ENCODE data around the gene HECTD4.

HECTD4 gene

DNA sequence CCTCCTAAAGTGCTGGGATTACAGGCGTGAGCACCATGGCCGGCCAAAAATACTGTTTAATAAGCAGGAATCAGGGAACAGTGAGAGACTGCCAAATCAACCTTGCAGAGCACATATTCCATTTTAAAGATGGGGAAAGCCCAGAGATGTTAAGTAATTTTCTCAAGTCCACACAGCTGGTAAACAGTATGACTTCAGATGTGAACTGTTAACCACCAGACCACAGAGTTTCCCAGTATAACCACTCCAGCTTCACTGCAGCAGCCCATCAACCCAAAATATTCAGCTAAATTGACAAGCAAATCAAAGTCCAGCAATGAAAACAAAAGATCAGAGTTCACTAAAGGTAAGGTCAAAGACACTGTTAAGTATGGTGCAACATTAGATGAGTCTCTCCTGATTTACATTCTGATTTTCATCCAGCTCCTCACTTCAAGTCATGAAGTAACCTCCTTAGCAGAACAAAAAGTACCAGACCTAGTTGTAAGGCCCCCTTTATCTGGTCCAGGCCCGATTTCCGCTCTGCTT lies 174.8 kb downstream of the HECTD4 start:
- no peak for DNase-seq (ENCODE audit: low spot score)

DNA sequence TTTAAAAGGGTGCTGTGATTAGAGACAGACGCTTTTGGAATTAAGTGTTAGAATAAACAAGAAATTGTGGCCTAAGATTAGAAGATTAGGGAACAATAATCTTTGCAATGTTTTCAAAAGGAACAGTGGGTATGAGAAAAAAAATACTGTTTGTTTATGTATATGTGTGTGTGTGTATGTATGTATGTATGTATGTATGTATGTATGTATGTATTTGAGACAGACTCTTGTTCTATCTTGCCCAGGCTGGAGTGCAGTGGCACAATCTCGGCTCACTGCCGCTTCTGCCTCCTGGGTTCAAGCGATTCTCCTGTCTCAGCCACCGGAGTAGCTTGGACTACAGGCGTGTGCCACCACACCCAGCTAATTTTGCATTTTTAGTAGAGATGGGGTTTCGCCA lies 175.3 kb downstream of the HECTD4 start:
- DNase-seq (ENCODE audit: low spot score): no peak

DNA sequence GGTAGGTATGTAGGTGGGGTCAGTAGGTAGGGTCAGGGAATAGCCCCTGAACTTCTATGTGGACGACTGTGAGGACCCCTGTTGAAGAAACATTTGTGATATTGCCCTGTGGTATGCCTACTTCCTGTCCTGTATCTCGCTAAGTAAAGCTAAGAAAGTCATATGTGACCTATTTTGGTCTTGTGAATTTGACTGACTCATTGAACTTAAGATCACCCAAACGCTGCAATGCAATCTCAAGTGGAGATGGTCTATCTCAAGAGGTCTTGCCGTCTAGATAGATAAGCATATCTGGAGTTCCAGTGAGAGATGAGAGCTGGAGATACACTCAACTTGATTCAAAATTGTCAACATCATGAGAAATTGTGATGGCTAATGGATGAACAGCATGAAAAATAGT lies 183.1 kb downstream of the HECTD4 start:
- no peak for DNase-seq (ENCODE audit: low spot score)

DNA sequence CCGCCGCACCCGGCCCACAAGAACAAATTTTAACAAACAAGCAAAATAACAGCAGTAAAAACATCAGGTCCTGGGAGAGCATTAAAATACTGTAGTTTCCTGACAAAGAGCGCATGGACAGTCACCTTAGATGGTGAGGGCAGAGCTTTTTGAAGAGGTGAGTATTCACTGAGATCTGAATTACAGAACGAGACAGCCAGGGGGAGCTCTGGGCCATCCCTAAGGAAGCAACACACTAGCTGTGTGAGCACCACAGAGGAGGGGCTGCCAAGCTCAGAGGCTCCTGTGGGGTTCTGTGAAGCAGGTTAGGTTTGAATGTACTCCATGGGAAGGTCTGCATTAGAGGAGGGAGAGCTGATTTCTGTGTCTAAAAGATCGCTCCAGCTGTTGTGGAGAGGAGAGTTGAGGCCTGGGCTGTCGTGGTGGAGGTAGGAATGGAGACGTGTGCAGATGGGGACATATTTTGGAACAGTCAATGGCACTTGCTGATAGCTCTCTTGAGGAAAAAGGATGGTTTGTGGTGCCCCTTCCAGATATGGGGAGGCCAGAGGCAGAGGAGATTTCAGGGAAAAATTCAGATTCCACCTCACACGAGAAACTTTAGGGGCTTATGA lies 184.0 kb downstream of the HECTD4 start:
- peak; percentile 62 for DNase-seq (ENCODE audit: low spot score)

DNA sequence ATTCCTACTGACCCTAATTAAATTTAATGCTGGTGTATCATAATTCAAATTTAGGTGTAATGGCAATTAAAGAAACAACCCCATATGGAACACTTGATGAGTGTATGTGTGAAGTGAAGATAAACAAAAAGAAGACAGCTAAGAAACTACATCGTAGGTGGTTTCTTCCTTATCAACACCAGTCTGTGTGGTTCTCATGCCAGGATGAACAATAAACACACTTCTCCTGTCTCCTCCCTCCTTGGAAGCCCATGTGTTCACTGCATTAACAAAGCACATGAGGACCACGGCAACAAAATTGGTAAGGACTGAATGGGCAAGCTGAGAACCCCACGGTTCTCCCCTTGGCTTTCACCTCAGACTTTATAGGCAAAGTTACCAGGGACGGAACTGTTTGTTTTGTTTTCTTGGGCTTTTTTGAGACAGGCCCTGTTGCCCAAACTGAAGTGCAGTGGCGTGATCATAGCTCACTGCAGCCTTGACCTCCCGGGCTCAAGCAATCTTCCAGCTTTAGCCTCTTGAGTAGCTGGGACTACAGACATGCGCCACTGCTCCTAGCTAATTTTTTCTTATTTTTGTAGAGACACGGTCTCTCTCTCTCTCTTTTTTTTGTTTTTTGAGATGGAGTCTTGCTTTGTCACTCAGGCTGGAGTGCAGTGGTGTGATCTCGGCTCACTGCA lies 185.9 kb downstream of the HECTD4 start:
- no peak for DNase-seq (ENCODE audit: low spot score)

DNA sequence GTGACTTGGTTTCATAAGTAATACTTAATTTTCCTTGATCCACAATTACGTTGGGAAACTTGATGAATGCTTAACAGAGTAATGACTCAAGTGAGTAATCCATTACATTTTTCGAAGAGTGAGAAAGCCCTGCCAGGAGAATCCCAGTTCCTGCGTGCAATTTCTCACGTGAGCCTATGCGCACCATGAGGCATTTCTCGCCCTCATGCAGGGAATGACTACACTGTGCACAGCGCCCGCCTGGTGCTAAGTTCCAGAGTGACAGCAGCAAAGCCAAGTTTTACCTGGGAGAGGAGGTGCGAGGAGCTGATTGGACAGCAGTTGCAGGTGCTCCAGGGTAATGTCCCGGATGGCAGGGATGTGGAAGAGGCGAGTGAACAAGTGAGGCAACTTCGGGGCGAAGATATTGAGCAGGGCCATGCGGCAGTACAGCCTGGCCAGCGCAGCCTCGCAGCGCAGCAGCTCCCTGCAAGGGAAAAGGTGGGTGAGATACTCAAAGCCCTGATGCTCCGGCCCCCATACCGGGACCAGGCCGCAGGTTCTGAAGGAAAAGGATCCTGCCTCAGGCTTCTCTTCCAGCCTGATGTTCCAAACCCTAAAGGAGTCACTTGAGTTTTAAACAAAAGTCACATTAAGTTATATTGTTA lies 187.5 kb downstream of the HECTD4 start:
- DNase-seq (ENCODE audit: low spot score): no peak

DNA sequence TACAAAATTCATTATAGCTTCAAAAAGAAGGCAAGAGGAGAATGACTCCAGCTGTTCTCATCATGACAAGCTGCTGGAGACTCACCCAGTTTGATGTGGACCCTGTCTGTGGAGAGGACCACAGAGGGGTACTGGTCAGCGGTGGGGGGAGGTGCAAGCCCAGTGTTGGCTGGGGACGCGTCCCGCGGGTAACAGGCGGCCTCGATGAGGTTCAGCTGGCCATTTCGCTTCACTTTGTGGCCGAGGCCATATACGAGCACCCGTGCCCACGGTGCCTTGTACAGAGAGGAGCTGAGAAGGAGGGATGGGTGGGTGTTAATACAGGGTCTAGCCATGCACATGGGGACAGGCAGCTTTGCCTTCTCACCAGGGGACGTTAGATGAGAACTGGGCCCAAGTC lies 189.8 kb downstream of the HECTD4 start:
- DNase-seq (ENCODE audit: low spot score): no peak

DNA sequence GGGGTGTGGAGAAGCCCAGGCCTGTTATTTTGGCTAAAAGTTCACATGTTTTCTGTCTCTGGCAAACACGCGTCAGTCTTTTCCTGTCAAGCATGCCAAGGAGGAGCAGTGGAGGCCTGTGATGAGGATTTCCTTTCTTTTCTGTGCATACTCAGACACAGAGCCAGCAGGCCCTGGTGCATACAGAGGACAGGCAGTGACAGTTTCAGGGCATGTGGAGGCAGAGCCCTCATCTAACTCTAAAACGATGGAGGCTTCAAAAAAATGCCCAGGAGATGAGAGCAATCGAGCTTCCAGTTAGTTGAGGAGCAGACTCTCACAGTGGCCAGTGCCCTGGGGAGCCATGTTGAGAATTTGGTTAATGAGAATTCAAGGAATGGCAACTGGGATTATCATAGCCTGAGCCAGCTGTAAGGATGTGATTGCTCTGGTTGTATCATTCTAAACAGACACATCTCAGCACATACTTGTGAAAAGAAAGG lies 190.3 kb downstream of the HECTD4 start:
- no peak for DNase-seq (ENCODE audit: low spot score)

DNA sequence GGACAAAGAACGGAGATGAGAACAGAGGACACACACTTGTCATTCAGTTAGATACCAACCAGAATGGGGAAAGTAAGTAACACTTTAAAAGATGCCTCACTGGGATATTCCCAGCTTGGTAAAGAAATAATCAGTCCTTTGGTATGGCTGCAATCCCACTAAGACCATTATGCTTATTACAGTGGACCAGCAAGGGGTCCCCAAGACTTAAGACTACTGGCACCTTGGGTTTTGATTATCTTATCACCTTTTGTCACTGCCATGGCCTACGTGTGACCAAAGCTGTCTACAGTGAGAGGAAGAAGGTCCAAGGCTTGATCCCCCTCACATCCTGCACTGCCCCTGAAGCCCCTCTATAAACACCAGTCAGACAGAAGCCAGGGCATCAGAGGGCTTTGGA lies 191.0 kb downstream of the HECTD4 start:
- no peak for DNase-seq (ENCODE audit: low spot score)

DNA sequence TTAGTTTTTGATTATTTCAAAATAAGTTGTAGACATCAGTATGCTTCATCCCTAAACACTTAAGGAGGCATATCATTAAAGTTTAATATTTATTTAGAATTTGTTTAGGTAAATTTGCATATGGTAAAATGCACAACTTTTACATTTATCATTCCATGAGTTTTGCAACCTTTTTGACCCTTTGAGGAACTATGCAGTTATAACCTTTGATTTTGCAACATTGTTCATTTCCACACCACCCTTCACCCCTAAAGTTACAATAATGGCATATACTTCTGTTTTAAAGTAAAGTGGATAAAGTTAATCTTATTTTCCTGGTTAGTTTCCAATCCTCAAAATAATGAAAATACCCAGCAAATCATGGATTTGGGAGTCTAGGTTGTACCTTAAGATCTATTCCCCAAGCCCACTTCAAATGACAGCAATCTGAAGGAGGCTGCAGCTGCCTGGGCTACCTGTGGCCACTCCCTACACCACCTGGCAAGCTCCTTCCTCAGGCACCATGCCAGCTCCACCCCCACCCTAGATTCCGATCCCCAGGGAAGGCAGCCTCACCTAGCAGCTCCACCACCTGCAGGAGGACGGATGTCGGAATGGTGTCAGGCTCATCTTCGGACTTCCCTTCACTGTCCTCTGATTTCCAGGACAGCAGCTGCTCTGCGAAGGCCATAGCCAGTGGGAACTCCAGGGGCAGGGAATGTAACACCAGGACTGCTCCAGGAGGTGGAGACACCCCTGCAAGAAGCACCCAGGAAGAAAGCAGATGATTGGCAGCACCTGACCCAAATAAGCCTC lies 191.8 kb downstream of the HECTD4 start:
- DNase-seq (ENCODE audit: low spot score): no peak

DNA sequence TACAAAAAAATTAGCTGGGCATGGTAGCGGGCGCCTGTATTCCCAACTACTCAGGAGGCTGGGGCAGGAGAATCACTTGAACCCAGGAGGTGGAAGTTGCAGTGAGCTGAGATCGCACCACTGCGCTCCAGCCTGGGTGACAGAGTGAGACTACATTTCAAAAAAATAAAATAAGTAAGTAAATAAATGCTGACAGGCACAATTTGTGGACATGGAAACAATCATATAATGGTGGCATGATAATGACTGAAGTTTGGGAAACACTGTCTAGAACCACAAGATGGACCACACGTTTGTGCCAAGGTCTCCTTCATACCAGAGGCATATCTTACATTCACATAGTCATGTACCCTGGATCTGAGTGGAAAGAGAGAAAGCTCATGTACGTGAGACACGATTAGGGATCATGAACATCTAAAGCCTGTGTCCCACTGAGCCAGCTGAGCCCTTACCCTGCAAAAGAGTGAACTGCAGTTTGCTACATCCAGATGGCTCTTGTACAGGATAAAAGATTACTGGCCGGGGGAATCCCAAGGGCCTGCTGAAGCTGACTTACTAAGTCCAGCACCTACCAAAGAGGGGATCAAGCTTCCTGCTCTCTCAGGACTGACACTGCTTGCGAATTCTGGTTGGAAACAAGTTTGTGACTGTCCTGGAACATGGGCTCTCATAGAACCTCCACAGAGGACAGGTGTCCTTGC lies 194.0 kb downstream of the HECTD4 start:
- DNase-seq (ENCODE audit: low spot score): no peak

DNA sequence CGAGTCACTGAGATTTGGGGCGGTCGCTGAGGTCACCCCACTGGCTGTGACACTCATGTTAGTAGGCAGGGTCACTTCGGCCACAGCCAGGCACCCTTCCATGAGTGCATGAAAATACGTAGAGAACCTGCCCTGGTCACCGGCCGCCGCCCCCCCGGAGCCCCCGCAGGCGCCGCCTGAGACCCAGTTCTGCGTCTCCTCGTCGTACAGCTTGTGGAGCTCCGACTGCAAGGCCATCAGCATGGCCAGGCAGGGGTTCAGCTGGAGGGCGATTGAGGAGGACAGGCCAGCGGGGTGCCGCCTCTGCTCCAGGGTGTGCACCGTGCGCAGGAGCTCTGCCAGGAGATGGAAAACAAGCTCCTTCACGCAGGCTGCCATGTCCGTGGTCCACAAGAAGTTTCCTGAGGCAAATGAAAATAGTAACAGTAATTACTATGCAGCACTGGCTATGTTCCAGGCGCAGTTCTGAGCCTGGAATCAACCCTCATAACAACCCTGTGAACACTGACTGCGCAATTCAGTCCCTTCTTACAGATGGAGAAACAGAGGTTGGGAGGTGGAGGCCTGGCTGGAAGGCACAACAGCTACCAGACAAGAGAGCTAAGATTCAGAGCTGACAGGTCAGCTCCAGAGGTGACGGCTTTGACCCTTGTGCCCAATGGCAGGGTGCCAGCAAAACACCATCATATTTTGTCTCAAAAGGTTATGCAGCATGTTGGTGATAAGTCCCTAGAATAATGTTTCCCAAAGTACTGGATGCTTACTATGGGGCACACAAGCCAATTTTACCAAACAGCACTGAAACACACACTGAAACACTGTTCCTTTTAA lies 196.9 kb downstream of the HECTD4 start:
- peak; percentile 41 for DNase-seq (ENCODE audit: low spot score)

DNA sequence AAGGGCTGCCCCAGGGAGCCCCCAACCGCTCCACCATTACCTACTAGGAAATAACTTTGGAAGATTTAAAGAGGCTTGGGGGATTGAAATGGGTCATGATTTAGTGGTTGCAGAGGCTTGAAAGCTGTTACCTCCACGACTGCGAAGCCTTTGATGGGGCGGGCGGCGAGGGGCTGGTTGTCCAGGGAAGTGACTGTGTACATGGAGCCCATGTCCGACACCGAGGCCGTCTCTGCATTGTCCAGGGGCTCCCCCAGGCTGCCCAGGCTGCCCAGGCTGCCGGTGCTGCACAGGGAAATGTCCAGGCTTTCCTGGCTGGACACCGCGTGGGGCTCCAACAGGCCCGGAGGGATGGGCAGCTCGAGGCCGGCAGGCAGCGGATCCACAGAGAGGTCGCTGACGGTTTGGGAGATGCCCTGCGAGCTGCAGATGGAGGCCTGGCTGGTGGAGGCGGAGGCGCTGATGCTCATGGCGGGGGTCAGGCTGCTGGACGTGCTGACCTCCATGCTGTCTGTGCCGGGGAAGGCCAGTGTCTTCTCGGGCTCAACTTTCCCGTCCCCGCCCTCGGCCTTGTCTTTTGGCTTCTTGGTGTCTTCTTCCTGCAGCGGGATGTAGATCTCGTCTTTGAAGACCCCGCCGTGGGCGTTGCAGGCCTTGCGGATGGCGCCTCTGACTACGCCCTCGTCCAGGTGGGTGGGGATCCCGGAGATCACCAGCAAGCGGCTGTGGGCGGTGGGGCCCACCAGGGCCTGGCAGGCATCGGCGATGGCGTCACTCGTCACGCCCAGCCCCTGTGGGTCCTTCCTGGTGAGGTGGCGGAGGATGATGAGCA lies 198.0 kb downstream of the HECTD4 start:
- DNase-seq (ENCODE audit: low spot score): no peak

DNA sequence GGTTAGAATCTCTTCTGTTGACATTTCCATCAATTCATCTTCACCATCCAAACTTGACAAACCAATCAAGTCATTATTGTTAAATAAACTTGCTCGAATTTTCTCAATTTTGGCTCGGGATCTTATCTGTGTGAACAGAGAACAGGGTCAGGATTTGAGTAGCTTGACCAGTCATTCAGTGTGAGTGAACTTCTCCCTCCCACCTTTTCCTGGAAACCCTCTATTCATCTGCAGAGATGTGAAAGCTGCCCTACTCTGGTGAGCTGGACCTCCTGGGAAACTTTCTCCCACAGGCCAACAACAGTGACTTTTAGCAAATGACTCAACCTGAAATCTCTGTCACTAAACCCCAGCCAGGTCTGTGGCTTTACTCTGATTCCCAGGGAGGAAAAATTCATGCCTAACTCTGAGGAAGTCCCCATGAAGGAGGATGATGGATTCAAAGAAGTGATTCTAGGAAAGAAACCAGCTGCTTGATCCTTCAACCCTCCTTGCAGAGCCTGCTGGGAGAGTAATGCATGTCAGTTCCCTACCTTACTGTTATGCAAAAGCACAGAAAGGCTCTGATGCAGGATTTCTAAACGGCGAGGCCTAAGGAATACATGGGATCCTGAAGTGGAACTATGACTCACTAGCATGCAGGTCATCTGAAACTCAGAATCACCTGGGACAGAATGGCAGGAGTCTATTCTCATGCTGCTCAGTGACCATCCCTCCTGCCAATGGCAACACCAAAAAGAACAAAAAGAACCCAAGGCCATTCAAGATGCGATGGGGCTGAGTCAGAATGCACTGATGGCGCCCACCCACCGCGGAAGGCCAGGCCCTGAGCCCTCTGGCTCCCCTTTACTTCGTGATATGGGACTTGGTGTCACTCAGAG lies 198.8 kb downstream of the HECTD4 start:
- no peak for DNase-seq (ENCODE audit: low spot score)

DNA sequence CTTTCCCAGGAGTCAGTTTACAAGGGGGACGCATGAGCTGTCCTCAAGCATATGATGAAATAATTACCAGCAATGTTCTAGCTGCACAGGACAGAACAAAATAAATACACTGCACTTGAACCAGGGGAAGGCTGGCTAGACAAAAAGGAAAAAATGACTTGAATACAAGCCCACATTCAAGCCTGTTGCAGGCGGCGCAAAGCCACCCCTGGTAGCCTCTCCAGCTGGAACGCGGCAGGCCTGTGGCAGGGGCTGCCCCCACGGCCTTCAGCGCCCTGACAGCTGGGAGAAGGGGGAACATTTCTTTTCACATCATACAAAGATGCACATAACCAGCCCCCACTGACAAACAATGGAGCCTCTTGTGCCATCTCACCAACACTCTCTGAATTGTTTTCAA lies 199.7 kb downstream of the HECTD4 start:
- peak; percentile 99 for DNase-seq (ENCODE audit: low spot score)

DNA sequence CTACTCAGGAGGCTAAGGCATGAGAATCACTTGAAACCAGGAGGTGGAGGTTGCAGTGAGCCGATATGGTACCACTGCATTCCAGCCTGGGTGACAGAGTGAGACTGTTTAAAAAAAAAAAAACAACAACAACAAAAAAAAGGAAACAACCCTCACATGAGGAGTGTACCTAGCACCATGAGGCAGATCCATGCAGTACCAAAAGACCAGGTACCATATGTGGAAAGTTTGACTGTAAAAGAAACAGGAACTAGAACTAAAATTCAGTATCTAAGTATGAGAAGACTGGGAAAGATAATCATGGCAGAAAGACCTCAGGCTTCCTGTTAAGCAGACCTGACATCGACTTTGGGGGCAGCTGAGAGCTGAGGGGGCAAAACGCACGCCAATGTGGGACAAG lies 201.8 kb downstream of the HECTD4 start:
- no peak for DNase-seq (ENCODE audit: low spot score)

DNA sequence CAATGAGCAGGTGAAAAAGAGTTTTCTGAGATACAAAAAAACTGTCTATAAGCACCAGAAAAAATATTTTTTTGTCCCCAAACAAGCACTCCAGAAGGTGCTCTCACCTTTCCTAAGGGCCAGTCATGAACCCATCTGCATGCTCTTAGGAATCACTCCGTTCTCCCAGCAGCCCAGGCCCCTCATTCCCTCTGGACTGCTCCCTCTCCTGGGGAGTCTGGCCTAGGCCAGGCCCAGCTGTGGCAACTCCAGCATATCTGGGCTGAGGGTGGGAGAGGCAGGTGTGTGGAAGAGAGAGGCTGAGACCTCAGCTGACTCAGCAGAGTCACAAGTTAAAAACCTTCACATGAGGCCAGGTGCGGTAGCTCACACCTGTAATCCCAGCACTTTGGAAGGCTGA lies 202.3 kb downstream of the HECTD4 start:
- DNase-seq (ENCODE audit: low spot score): no peak

DNA sequence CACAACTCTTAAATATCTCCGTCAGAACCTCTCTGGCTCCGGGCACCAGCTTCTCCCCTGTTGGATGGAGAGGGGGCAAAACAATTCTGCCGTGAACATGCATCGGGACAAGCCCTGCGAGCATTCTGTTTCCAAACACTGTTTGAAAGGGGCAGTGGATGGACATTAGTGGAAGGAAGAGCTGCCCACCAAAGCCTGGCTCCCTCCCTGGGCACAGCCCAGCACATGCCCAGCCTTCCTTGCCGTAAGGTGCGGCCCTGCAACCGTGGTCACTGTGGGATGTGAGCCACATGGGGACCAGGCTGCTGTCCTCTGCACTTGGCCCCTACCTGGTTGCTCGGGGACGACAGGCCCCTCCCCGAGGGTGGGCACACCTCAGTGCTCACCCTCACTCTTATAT lies 202.9 kb downstream of the HECTD4 start:
- no peak for DNase-seq (ENCODE audit: low spot score)

DNA sequence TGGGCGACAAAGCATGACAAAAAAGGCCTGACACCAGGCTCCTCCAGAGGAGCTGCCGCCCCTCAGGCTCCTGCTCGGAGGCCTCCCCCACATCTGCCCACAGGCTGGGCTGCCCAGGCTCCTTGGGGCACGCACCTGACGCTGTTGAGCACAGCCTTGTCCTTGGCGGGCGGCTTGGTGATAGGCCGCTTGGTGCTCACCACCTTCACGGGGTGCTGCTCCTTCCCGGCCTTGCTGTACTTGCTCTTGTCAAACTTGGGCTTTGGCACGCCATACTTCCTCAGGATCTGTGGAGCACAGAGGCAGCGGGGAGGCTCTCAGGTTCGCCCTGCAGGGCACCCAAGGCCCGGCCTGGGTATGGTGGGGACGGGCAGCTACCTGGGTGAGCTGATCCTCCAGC lies 203.4 kb downstream of the HECTD4 start:
- DNase-seq (ENCODE audit: low spot score): no peak

All from globus pallidus (tissue), 1 donor.